ENCODE measurements around the gene C19orf73.
"Not testable (repeated sequence)": the region's sequence is repeated elsewhere in the genome, so short reads cannot be mapped to it uniquely, and the experiment has no call there.

The C19orf73 gene

DNA sequence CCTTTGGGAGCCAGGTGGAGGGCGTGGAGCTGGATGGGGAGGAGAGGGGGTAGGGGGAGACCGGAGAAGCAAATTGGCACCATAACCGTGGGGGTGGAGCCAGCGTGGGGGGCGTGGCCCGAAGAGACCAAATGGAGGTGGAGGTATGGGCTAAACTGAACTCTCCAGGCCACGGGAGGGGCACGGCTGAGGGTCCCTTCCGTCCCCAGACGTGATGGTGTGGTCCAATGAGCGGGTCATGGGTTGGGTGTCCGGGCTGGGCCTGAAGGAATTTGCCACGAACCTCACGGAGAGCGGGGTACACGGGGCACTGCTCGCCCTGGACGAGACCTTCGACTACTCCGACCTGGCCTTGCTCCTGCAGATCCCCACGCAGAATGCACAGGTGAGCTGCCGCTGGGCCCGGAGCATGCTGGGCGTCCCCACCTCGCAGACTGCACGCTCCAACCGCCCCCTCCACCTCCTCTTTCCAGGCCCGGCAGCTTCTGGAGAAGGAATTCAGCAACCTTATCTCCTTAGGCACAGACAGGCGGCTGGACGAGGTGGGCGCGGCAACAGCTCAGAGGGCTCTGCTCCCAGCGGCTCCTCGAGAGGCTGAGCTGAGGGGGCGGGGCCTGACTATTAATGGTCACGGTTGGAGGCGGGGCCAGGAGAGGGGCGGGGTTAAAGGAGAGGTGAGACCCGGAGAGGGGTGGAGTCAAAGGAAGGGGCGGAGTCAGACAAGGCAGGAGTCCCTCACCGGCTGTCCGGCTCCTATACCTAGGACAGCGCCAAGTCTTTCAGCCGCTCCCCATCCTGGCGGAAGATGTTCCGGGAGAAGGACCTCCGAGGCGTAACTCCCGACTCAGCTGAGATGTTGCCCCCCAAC lies 30.1 kb upstream of the C19orf73 start:
- peak; percentile 82 for DNase-seq

- DNase-seq: no peak
Measured at GRCh38 chr19:49148044-49148682, 29.2 kb upstream of the C19orf73 start.

DNA sequence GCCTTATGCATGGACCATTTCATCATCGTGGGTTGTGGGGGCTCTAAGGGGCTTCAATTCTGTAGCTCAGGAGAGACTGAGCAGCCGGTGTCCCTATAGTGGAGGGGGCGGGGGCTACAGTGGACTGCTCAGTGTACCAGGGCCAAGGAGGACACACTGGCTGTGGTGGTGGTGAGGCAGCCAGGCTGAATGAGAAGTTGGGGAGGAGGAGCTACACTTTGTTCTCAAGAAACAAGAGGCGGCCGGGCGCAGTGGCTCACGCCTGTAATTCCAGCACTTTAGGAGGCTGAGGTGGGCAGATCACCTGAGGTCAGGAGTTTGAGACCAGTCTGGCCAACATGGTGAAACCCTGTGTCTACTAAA lies 27.4 kb upstream of the C19orf73 start:
- DNase-seq: not testable (repeated sequence)

DNA sequence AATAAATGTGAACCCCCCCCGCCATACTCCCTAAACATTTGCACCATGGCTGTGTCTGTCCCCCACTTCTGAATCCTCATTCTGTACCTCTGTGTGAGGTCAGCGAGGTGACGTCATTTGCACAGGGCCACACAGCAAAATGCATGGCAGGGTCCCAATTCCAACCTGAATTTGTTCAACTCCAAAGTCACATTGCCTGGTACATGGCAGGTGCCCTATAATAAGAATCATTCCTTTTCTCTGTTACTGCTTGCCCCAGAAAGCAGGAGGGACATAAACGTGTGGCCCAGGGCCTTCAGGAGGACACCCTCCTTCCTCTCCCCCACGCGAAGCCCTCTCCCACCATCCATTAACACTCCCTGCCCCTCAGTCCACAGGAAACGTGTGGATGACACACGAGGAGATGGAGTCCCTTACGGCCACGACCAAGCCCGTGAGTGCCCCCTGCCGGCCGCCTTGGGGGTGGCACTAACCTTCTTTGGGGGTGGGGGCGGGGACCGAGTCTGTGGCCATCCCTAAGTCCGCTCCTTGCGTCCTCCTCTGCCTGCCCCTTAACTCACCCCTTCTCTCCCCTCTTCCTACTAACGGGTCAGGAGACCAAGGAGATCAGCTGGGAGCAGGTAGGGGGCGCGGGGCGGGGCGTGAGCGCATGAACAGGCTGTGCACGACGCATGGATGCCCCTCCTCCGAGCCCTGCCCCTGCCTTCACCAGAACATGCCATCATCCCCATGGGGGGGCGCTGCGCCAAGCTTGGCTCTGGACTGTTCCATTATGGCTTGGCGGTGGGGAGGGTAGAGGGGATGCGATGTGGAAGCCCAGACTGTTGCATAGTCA lies 26.8 kb upstream of the C19orf73 start:
- DNase-seq: peak; percentile 63

DNA sequence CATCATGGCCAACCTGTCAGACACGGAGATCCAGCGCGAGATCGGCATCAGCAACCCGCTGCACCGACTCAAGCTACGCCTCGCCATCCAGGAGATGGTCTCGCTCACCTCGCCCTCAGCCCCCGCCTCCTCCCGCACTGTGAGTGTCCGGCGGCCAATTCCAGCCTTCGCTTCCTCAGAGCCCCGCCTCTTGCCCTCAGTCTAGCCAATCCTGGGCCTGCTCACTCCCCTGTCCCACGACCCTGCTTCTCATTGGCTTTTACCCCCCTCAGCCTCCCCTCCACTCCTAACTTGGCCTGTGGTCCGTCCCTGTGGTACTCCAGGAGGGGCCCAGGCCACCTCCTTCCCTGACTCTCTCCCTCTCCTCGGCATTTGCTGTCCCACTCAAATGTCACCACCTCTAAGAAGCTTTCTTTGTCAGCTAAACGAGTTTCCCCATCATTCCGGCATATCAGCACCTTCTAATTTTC lies 24.0 kb upstream of the C19orf73 start:
- DNase-seq: peak; percentile 70

- DNase-seq: no peak
Measured at GRCh38 chr19:49141352-49141751, 22.4 kb upstream of the C19orf73 start.

DNA sequence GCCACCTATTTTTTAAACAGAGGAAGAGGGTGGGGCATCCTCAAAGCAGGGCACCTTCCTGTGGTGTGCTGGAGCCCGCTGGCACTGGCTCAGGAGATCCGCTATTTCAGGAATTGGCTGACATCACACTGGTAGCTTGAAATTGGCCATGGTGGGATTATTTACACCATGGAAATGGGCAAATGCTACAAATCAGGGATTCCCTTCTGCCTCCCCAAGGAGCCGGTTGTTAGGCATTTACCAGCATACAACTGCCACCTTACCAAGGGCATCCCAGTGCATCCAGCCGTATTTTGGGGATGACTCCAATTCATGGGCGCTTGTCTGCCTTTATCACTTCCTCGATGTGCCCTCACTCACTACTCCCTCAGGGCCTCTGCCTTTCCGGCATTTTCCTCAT lies 22.0 kb upstream of the C19orf73 start:
- no peak for DNase-seq

- no peak for DNase-seq
Measured at GRCh38 chr19:49136771-49137171, 17.8 kb upstream of the C19orf73 start.

DNA sequence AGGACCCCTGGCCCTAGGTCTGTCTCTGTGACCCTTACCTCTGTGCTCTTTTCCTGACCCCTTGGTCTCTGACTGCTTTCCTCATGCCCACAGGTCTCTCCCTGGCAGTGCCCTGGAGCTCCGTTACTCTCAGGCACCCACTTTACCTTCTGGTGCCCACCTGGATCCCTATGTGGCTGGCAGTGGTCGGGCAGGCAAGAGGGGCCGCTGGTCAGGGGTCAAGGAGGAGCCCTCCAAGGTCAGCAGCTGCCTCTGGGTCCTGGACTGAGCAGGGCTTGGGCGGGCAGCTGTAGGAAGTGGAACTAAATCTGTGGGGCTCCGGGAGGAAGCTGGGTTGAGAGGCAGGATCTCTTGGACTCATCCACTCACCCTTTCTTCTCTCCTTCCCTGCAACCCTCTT lies 16.7 kb upstream of the C19orf73 start:
- DNase-seq: no peak

GRCh38 chr19:49133621-49134454 lies 14.9 kb upstream of the C19orf73 start:
- DNase-seq: peak; percentile 34

GRCh38 chr19:49132974-49133609 lies 14.1 kb upstream of the C19orf73 start:
- DNase-seq: peak; percentile 39

GRCh38 chr19:49130325-49130724 lies 11.4 kb upstream of the C19orf73 start:
- DNase-seq: no peak

- no peak for DNase-seq
Measured at GRCh38 chr19:49129238-49129583, 10.3 kb upstream of the C19orf73 start.

GRCh38 chr19:49128545-49129237 lies 9.7 kb upstream of the C19orf73 start:
- DNase-seq: no peak

DNA sequence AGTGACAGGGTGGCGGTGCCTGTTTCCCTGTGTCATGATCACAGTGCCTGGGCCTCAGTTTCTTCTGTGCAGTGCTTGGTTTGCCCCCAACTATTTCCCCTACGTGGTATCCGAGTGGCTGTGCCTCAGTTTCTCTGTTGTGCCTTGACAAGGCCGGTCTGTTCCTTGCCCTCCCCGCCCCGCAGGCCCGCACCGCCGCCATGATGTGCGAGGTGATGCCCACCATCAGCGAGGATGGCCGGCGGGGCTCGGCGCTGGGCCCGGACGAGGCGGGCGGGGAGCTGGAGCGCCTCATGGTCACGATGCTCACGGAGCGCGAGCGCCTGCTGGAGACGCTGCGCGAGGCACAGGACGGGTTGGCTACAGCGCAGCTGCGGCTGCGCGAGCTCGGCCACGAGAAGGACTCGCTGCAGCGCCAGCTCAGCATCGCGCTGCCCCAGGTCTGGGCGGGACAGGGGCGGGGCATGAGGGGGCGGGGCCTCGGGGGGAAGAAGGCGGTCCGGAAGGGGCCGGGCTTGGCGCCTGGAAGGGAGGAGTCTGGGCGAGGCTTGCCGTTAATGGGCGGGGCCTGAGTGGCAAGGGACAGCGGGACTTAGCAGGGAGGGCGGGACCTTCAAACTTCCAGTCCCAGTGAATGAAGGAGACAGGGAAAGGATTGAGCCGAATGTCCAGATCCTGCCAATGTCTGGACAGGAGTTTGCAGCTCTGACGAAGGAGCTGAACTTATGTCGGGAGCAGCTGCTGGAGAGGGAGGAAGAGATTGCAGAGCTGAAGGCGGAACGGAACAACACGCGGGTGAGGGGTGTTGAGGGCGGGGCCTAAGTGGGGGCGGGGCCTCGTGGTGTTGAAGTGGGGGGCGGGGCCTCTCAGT lies 9.0 kb upstream of the C19orf73 start:
- peak; percentile 94 for DNase-seq

GRCh38 chr19:49127225-49127624 lies 8.3 kb upstream of the C19orf73 start:
- DNase-seq: not testable (repeated sequence)

DNA sequence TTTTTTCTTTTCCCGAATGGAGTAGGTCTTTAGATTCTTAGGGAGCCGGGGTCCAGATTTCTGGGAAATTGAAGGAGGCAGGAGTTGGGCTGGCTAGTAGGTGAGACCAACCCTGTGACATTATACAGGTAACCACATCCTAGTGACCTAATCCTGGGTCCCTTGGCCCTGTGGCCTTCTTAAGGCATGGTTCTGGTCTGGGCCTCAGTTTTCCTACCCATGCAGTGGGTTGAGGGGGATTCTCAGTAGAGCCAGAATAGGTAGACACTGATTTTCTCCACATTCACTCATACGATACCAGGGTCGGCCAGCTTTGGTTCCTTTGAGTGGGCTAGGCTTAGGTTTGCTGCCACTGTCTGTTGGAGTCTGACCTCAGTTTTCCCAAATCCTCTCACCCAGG lies 7.6 kb upstream of the C19orf73 start:
- DNase-seq: no peak

- DNase-seq: no peak
Measured at GRCh38 chr19:49125025-49125731, 6.2 kb upstream of the C19orf73 start.

DNA sequence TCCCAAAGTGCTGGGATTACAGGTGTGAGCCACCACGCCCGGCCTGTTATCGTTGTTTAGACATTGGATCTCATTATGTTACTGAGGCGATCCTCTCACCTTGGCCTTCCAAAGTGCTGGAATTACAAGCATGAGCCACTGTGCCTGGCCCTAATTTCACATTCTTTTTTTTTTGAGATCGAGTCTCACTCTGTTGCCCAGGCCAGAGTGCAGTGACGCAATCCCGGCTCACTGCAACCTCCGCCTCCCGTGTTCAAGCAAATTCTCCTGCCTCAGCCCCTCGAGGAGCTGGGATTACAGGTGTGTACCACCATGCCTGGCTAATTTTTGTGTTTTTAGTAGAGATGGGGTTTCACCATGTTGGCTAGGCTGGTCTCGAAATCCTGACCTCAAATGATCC lies 4.3 kb upstream of the C19orf73 start:
- DNase-seq: not testable (repeated sequence)

GRCh38 chr19:49121841-49122240 lies 2.9 kb upstream of the C19orf73 start:
- not testable (repeated sequence) for DNase-seq

Data from CD4-positive, alpha-beta T cell treated with Interferon gamma for 1 hour (primary cell).